Breast epithelium (tissue), 3 donors: ENCODE results near the gene F13B.

ENCODE experiments used
- CTCF ChIP-seq, 3 donors: fragments of 450-650 bp; IDR thresholded peaks; one replicate each; pipeline ENCODE4 v1.5.1; 2016 to 2017; ENCODE audit warnings: antibody characterized with exemption in 3 of 3, mild to moderate bottlenecking in 3 of 3, moderate library complexity in 3 of 3
- POLR2A ChIP-seq: fragments of 450-650 bp; IDR thresholded peaks from one replicate; pipeline ENCODE4 v1.6.1; 2016; ENCODE audit warnings: antibody characterized with exemption, mild to moderate bottlenecking, moderate library complexity

DNA sequence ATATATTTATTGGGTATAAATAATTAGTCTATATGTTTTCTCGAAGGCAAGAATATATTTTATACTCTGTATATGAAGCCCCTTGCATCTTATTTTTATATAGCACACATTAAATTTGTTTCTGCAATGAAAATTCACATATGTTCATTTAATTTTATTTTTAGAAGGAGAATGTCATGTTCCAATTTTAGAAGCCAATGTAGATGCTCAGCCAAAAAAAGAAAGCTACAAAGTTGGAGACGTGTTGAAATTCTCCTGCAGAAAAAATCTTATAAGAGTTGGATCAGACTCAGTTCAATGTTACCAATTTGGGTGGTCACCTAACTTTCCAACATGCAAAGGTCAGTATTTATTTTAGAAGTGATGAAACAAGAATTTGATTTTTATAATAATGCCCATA lies 73.1 kb downstream of the F13B start:
- TF ChIP-seq CTCF (IDR thresholded peaks at IDR 0.05) (no peak), POLR2A (no peak)
